Measurements from ENCODE around the gene IL17RA.

Gene IL17RA

DNA sequence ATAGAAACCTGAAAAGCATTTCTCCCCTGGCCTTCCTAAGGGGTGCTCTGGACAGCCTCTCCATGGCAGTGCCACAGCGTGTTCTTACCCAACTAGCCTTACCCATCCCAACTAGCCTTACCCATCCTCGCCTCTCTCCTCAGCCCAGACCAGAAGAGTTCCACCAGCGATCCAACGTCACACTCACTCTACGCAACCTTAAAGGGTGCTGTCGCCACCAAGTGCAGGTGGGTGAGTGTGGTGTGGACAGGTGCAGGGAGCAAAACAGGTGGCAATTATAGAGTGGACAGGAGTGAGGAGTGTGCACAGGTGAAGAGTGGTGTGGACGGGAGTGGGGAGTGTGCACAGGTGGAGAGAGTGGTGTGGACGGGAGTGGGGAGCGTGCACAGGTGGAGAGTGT lies 18.6 kb downstream of the IL17RA start:
- Histone ChIP-seq H3K4me3 (ENCODE audit: low read length) (no peak overlapping the region), H3K36me3 (replicated peaks; ENCODE audit: insufficient read depth, low read length) (no peaks in the 10 kb centered on the region), H3K27me3 (replicated peaks; ENCODE audit: insufficient read depth, low read length) (no peaks in the 10 kb centered on the region), H4K20me1 (ENCODE audit: insufficient read depth, low read length) (no peaks in the 10 kb centered on the region), H3K79me2 (ENCODE audit: low read length) (no peaks in the 10 kb centered on the region), H3F3A (ENCODE audit: insufficient read depth, low read length) (0 out of 2 replicates have a peak, but pooled peaks cover 4% of the 10 kb centered on the region), H3K9me3 (replicated peaks; ENCODE audit: insufficient read depth, low read length) (no peaks in the 10 kb centered on the region), H2AFZ (ENCODE audit: low read length) (no peak overlapping the region), H3K27ac (ENCODE audit: low read length) (no peak overlapping the region), H3K9me2 (replicated peaks; ENCODE audit: insufficient read depth, low read length) (no peaks in the 10 kb centered on the region), H3K9ac (ENCODE audit: low read length) (no peak overlapping the region), H3K4me2 (ENCODE audit: low read depth, low read length) (no peak overlapping the region), H3K4me1 (ENCODE audit: low read length) (no peaks in the 10 kb centered on the region)
- DNase-seq, result no peak
- no peak for TF ChIP-seq EZH2 (optimal IDR thresholded peaks at IDR 0.05; ENCODE audit: low read depth, low read length)
- TF ChIP-seq, protein P1, sequence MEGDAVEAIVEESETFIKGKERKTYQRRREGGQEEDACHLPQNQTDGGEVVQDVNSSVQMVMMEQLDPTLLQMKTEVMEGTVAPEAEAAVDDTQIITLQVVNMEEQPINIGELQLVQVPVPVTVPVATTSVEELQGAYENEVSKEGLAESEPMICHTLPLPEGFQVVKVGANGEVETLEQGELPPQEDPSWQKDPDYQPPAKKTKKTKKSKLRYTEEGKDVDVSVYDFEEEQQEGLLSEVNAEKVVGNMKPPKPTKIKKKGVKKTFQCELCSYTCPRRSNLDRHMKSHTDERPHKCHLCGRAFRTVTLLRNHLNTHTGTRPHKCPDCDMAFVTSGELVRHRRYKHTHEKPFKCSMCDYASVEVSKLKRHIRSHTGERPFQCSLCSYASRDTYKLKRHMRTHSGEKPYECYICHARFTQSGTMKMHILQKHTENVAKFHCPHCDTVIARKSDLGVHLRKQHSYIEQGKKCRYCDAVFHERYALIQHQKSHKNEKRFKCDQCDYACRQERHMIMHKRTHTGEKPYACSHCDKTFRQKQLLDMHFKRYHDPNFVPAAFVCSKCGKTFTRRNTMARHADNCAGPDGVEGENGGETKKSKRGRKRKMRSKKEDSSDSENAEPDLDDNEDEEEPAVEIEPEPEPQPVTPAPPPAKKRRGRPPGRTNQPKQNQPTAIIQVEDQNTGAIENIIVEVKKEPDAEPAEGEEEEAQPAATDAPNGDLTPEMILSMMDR (IDR thresholded peaks at IDR 0.05; ENCODE audit: low read length), result no peak
- TF ChIP-seq EZH2phosphoT487 (IDR thresholded peaks at IDR 0.05; ENCODE audit: low read length), result no peak

DNA sequence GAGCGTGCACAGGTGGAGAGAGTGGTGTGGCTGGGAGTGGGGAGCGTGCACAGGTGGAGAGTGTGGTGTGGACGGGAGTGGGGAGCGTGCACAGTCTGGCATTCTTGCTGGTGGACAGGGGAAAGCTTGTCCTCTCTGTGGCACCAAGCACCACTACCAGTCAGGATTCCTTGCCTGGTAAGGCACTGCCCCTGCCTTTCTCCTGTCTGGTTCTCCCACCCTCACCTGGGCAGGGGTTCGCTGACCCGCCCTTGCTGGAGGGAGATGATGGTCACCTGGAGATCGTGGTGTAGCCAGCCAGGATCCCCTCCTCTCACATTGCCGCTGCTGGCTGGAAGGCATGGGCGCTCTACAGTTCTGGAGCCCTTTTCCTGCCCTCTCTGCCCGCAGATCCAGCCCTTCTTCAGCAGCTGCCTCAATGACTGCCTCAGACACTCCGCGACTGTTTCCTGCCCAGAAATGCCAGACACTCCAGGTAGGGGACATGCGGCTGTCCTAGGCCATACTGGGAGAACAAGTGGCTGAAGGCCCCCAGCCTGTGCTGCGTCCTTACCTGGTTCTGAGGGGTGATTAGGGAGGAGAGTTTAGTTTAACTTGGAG lies 19.6 kb downstream of the IL17RA start:
- Histone ChIP-seq H3K27ac (ENCODE audit: low read length) (no peak overlapping the region), H3K27me3 (replicated peaks; ENCODE audit: insufficient read depth, low read length) (no peaks in the 10 kb centered on the region), H3K36me3 (replicated peaks; ENCODE audit: insufficient read depth, low read length) (no peaks in the 10 kb centered on the region), H3K9me2 (replicated peaks; ENCODE audit: insufficient read depth, low read length) (no peaks in the 10 kb centered on the region), H2AFZ (ENCODE audit: low read length) (no peak overlapping the region), H3K4me1 (ENCODE audit: low read length) (no peaks in the 10 kb centered on the region), H3K9me3 (replicated peaks; ENCODE audit: insufficient read depth, low read length) (no peaks in the 10 kb centered on the region), H3K79me2 (ENCODE audit: low read length) (no peaks in the 10 kb centered on the region), H3K4me2 (ENCODE audit: low read depth, low read length) (no peak overlapping the region), H3F3A (ENCODE audit: insufficient read depth, low read length) (0 out of 2 replicates have a peak, but pooled peaks cover 4% of the 10 kb centered on the region), H4K20me1 (ENCODE audit: insufficient read depth, low read length) (no peaks in the 10 kb centered on the region), H3K4me3 (ENCODE audit: low read length) (no peak overlapping the region), H3K9ac (ENCODE audit: low read length) (no peak overlapping the region)
- TF ChIP-seq, protein P1 (IDR thresholded peaks at IDR 0.05; ENCODE audit: low read length), result no peak
- TF ChIP-seq EZH2phosphoT487 (IDR thresholded peaks at IDR 0.05; ENCODE audit: low read length), result no peak
- no peak for TF ChIP-seq EZH2 (optimal IDR thresholded peaks at IDR 0.05; ENCODE audit: low read depth, low read length)
- DNase-seq, result no peak

DNA sequence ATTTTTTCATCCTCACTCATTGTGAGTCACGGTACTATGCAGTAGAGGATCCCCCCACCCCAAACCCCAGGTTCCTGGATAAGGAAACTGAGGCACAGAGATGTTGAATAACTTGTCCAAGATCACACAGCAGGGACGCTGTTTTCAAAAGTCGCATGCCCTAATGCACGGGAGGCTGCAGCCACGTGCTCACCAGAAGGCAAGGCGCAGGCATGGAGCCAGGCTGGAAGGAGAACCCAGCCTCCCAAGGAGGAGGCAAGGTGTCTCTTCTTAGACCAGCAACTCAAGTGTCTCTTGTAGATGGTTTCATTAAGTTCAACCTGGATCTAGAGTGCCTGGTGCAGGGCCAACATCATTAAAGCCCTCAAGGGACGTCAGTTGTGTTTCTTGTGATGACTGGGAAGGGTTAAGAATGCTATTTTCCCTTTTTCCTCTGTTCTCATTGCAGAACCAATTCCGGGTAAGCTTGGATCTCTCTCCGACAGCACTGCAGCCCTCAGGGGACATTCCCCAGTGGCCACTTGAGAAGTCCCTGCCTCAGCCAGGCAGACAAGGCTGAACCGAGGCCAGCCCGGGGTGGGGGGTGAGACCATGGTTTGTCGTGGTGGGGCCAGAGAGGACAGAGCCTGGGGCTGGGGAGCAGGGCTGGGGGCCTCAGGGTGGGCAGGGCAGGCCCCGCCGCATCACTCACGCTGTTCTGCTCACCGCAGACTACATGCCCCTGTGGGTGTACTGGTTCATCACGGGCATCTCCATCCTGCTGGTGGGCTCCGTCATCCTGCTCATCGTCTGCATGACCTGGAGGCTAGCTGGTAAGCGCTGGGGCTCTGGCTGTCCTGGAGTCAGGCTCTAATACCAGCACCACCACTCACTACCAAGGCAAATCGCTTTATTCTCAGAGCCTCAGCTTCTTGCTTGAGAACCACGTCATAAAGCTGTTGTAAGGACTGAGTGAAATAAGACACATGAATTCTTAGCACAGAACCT lies 20.6 kb downstream of the IL17RA start:
- no peak overlapping the region for H3K27ac ChIP-seq (ENCODE audit: low read length)
- no peaks in the 10 kb centered on the region for H3K9me3 ChIP-seq (replicated peaks; ENCODE audit: insufficient read depth, low read length)
- no peaks in the 10 kb centered on the region for H3K4me1 ChIP-seq (ENCODE audit: low read length)
- no peak overlapping the region for H3K4me3 ChIP-seq (ENCODE audit: low read length)
- no peak for DNase-seq
- H4K20me1 ChIP-seq (ENCODE audit: insufficient read depth, low read length), result no peaks in the 10 kb centered on the region
- H3K4me2 ChIP-seq (ENCODE audit: low read depth, low read length), result no peak overlapping the region
- no peak overlapping the region for H2AFZ ChIP-seq (ENCODE audit: low read length)
- H3K9ac ChIP-seq (ENCODE audit: low read length), result no peak overlapping the region
- no peak for TF ChIP-seq EZH2phosphoT487 (IDR thresholded peaks at IDR 0.05; ENCODE audit: low read length)
- TF ChIP-seq, protein P1 (IDR thresholded peaks at IDR 0.05; ENCODE audit: low read length), result no peak
- no peaks in the 10 kb centered on the region for H3K79me2 ChIP-seq (ENCODE audit: low read length)
- H3F3A ChIP-seq (ENCODE audit: insufficient read depth, low read length), result 0 out of 2 replicates have a peak, but pooled peaks cover 4% of the 10 kb centered on the region
- no peaks in the 10 kb centered on the region for H3K27me3 ChIP-seq (replicated peaks; ENCODE audit: insufficient read depth, low read length)
- H3K9me2 ChIP-seq (replicated peaks; ENCODE audit: insufficient read depth, low read length), result no peaks in the 10 kb centered on the region
- H3K36me3 ChIP-seq (replicated peaks; ENCODE audit: insufficient read depth, low read length), result no peaks in the 10 kb centered on the region
